Upper lobe of right lung (tissue), 1 donor: ENCODE data around the gene FAM76A. TPM values are rescaled to one million over a fixed set of nuclear protein-coding genes. Genes with fewer than 3 reads are reported as not detected.
"Not testable (repeated sequence)": the region's sequence is repeated elsewhere in the genome, so short reads cannot be mapped to it uniquely, and the experiment has no call there.

Experiments
- ATAC-seq: fragments of 200-7000 bp; cut with Tn5 transposase; one replicate; pipeline ENCODE4 v1.9.1; 2020; ENCODE audit warnings: mild to moderate bottlenecking, moderate library complexity
- DNase-seq: peaks from one replicate; pipeline ENCODE4 v3.0.0-alpha.2; 2020
- H3K27ac ChIP-seq: fragments of 200-600 bp; one replicate; pipeline ENCODE4 v1.8.0; 2022
- H3K27me3 ChIP-seq: fragments of 200-600 bp; one replicate; pipeline ENCODE4 v1.8.0; 2022; ENCODE audit warnings: mild to moderate bottlenecking
- H3K36me3 ChIP-seq: fragments of 200-600 bp; one replicate; pipeline ENCODE4 v1.8.0; 2022
- H3K4me1 ChIP-seq: fragments of 200-600 bp; one replicate; pipeline ENCODE4 v1.8.0; 2022
- H3K4me3 ChIP-seq: fragments of 200-600 bp; one replicate; pipeline ENCODE4 v1.8.0; 2022; ENCODE audit warnings: mild to moderate bottlenecking
- H3K9me3 ChIP-seq: fragments of 200-600 bp; one replicate; pipeline ENCODE4 v1.8.0; 2022
- intact Hi-C: fragments of 100-400 bp; cut with DNase I; formaldehyde crosslinking; loops from one replicate; pipeline ENCODE4 v1.11.0; 2022
- total RNA-seq: library from RNA; stranded (reverse); fragmentation: NEBNext Ultra II Directional; extraction: Animal tissue kit (Norgen Biotek cat#: 25700); gene quantifications from one replicate; pipeline ENCODE4 v1.2.1, GENCODE V29; 2021
- TF ChIP-seq, protein P1 (sequence below): fragments of 200-600 bp; IDR thresholded peaks from one replicate; pipeline ENCODE4 v1.8.0; 2022; ENCODE audit warnings: antibody characterized with exemption
- donor health status: DM: no; HTN: yes; CAD: no; lungs with severe emphysema.

The FAM76A gene
- total RNA-seq, 1 donor from 2014 or later, result 23.3 TPM

DNA sequence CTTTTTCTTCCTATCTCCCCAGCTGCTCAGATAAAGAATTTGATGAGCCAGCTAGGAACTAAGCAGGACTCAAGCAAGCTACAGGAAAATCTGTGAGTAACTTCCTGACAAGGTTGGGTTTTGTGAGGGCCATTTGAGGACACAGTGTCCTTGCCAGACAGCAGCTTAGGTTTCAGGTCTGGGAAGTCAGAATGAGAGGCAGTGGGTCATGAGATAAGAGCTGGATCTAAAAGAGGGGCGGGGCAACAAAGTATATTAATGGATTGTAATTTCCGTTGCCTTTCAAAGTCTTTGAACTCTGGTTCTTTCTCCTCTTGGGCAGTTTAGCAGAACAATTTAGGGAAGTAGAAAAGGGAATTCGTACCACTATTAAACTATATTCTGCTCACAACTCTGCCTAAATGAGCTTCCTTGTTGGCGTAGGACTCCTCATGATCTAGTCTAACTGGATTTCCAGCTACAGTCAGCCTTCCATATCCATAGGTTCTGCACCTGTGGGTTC lies 63.8 kb downstream of the FAM76A start:
- Histone ChIP-seq H3K9me3 (no peaks in the 10 kb centered on the region), H3K27ac (peak overlapping the region; percentile 68), H3K4me1 (peaks cover 59% of the 10 kb centered on the region), H3K4me3 (no peak overlapping the region), H3K27me3 (no peaks in the 10 kb centered on the region), H3K36me3 (peaks cover 48% of the 10 kb centered on the region)
- intact Hi-C loops, result no loop called here
- DNase-seq (no peak), ATAC-seq (peak; percentile 82)
- TF ChIP-seq, protein P1, sequence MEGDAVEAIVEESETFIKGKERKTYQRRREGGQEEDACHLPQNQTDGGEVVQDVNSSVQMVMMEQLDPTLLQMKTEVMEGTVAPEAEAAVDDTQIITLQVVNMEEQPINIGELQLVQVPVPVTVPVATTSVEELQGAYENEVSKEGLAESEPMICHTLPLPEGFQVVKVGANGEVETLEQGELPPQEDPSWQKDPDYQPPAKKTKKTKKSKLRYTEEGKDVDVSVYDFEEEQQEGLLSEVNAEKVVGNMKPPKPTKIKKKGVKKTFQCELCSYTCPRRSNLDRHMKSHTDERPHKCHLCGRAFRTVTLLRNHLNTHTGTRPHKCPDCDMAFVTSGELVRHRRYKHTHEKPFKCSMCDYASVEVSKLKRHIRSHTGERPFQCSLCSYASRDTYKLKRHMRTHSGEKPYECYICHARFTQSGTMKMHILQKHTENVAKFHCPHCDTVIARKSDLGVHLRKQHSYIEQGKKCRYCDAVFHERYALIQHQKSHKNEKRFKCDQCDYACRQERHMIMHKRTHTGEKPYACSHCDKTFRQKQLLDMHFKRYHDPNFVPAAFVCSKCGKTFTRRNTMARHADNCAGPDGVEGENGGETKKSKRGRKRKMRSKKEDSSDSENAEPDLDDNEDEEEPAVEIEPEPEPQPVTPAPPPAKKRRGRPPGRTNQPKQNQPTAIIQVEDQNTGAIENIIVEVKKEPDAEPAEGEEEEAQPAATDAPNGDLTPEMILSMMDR, result no peak

DNA sequence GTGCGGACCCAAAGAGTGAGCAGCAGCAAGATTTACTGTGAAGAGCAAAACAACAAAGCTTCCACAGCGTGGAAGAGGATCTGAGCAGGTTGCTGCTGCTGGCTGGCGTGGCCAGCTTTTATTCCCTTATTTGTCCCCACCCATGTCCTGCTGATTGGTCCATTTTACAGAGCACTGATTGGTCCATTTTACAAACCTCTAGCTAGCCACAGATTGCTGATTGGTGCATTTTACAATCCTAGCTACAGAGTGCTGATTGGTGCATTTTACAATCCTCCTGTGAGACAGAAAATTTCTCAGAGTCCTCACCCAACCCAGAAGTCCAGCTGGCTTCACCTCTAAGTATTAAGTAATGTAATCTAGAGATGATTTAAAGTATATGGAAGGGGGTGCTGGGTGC lies 64.5 kb downstream of the FAM76A start:
- peaks cover 55% of the 10 kb centered on the region for H3K36me3 ChIP-seq
- DNase-seq, H3K4me3 ChIP-seq, ATAC-seq, H3K27me3 ChIP-seq, intact Hi-C loops, H3K9me3 ChIP-seq: not testable (repeated sequence)
- peaks cover 52% of the 10 kb centered on the region for H3K4me1 ChIP-seq
- peak overlapping the region; percentile 68 for H3K27ac ChIP-seq

DNA sequence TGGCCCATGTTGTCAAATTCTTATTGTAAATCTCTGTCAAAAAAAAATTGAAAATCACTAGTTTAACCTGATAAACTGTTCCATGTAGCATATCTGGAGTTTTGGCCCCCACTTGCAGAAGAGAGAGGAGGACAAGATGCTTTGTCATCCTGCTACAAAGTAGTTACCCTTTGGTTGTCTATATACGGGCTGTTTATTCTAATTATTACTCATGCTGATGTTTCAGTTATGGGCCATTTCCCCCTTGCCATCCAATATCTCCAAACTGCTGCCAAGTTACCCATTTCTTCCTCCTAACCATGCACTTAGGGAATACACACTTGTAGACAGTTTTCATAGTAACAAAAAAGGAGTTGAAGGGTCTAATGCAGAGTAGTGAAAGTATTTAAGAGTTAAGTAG lies 69.8 kb downstream of the FAM76A start:
- Histone ChIP-seq H3K9me3 (no peaks in the 10 kb centered on the region), H3K4me1 (peaks cover 5% of the 10 kb centered on the region), H3K27ac (no peak overlapping the region), H3K36me3 (peaks cover 88% of the 10 kb centered on the region), H3K4me3 (no peak overlapping the region), H3K27me3 (no peaks in the 10 kb centered on the region)
- TF ChIP-seq, protein P1, result no peak
- intact Hi-C loops, result no loop called here
- ATAC-seq (no peak), DNase-seq (no peak)

DNA sequence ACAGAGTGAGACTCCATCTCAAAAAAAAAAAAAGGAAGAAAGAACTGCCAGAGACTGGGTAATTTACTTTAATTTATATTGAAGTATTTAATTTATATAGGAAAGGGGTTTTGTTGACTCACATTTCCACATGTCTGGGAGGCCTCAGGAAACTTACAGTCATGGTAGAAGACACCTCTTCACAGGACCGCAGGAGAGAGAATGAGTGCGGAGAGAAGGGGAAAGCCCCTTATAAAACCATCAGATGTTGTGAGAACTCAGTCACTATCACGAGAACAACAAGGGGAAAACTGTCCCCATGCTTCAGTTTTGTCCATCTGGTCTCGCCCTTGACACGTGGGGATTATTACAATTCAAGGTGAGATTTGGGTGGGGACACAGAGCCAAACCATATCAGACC lies 79.0 kb downstream of the FAM76A start:
- H3K9me3 ChIP-seq, result no peaks in the 10 kb centered on the region
- no peak overlapping the region for H3K4me3 ChIP-seq
- intact Hi-C loops, result no loop called here
- H3K27ac ChIP-seq, result no peak overlapping the region
- no peak for DNase-seq
- H3K36me3 ChIP-seq, result peaks cover 77% of the 10 kb centered on the region
- H3K27me3 ChIP-seq, result no peaks in the 10 kb centered on the region
- H3K4me1 ChIP-seq, result no peaks in the 10 kb centered on the region
- TF ChIP-seq, protein P1, result no peak
- ATAC-seq, result no peak

DNA sequence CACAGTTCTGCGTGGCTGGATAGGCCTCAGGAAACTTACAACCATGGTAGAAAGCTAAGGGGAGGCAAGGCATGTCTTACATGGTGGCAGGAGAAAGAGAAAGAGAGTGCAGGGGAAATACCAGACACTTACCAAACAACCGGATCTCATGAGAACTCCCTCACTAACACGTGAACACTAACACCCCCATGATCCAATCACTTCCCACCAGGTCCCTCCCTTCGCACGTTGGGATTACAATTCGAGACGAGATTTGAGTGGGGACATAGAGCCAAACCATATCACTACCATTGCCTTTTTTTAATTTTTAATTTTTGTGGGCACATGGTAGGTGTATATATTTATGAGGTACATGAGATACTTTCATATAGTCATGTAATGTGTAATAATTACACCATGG lies 81.0 kb downstream of the FAM76A start:
- peaks cover 73% of the 10 kb centered on the region for H3K36me3 ChIP-seq
- intact Hi-C loops, result no loop called here
- no peaks in the 10 kb centered on the region for H3K27me3 ChIP-seq
- H3K9me3 ChIP-seq, result no peaks in the 10 kb centered on the region
- TF ChIP-seq, protein P1, result no peak
- DNase-seq, result no peak
- ATAC-seq, result no peak
- no peaks in the 10 kb centered on the region for H3K4me1 ChIP-seq
- no peak overlapping the region for H3K4me3 ChIP-seq
- H3K27ac ChIP-seq, result no peak overlapping the region

GRCh38 chr1:27807385-27807784 lies 81.6 kb downstream of the FAM76A start:
- no peak for DNase-seq
- peaks cover 73% of the 10 kb centered on the region for H3K36me3 ChIP-seq
- H3K27me3 ChIP-seq, result no peaks in the 10 kb centered on the region
- no peak overlapping the region for H3K27ac ChIP-seq
- TF ChIP-seq, protein P1, result no peak
- H3K9me3 ChIP-seq, result no peaks in the 10 kb centered on the region
- no peak for ATAC-seq
- H3K4me1 ChIP-seq, result no peaks in the 10 kb centered on the region
- no peak overlapping the region for H3K4me3 ChIP-seq
- intact Hi-C loops, result no loop called here

DNA sequence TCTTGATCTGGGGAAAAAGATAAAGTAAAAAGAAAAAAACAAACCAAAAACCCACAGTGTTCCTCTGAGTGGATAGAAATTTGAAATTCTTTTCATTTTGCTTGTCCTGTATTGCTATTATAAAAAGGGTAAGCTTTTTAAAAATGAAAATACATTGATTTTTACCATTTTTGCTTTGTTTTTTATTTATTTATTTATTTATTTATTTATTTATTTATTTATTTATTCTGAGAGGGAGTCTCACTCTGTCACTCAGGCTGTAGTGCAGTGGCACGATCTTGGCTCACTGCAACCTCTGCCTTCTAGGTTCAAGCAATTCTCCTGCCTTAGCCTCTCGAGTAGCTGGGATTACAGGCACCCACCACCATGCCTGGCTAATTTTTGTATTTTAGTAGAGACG lies 82.4 kb downstream of the FAM76A start:
- H3K27ac ChIP-seq, DNase-seq, H3K4me3 ChIP-seq, intact Hi-C loops, H3K27me3 ChIP-seq, H3K9me3 ChIP-seq, H3K4me1 ChIP-seq, ATAC-seq: not testable (repeated sequence)
- peaks cover 73% of the 10 kb centered on the region for H3K36me3 ChIP-seq
